ENCODE data around the gene PHACTR3.

PHACTR3 gene

GRCh38 chr20:59605601-59606364 is 1.4 kb downstream of the PHACTR3 start:
- H3K27ac ChIP-seq = no peak overlapping the region
- no peak for TF ChIP-seq ZFX (IDR thresholded peaks at IDR 0.05; ENCODE audit: borderline replicate concordance)
- TF ChIP-seq, protein P1, sequence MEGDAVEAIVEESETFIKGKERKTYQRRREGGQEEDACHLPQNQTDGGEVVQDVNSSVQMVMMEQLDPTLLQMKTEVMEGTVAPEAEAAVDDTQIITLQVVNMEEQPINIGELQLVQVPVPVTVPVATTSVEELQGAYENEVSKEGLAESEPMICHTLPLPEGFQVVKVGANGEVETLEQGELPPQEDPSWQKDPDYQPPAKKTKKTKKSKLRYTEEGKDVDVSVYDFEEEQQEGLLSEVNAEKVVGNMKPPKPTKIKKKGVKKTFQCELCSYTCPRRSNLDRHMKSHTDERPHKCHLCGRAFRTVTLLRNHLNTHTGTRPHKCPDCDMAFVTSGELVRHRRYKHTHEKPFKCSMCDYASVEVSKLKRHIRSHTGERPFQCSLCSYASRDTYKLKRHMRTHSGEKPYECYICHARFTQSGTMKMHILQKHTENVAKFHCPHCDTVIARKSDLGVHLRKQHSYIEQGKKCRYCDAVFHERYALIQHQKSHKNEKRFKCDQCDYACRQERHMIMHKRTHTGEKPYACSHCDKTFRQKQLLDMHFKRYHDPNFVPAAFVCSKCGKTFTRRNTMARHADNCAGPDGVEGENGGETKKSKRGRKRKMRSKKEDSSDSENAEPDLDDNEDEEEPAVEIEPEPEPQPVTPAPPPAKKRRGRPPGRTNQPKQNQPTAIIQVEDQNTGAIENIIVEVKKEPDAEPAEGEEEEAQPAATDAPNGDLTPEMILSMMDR (IDR thresholded peaks at IDR 0.05) = no peak

- H3K27ac ChIP-seq = no peak overlapping the region
- TF ChIP-seq, protein P1 (IDR thresholded peaks at IDR 0.05) = no peak
- no peak for TF ChIP-seq ZFX (IDR thresholded peaks at IDR 0.05; ENCODE audit: borderline replicate concordance)
These were observed 2.2 kb downstream of the PHACTR3 start for GRCh38 chr20:59606566-59606965.

GRCh38 chr20:59608396-59608795 is 4.1 kb downstream of the PHACTR3 start:
- no peak overlapping the region for H3K27ac ChIP-seq
- no peak for TF ChIP-seq ZFX (IDR thresholded peaks at IDR 0.05; ENCODE audit: borderline replicate concordance)
- TF ChIP-seq, protein P1 (IDR thresholded peaks at IDR 0.05) = no peak

DNA sequence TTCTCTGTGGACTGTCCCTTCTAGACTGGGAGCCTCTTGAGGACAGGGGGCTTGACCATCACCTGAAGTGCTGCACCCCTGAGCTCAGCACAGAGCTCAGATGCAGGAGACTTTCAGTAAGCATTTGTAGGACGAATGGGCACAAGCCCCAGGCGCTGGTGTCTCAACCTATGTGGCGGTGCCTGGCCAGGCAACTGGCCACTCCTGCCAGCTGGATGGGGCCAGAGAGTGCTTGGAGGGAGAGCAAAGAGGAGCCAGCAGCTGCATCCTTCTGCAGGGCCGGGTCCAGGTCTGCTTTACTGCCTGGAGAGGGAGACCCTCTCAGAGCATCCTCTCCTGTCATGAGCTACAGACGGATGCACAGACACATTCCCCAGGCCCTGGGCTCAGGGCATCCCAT is 4.5 kb downstream of the PHACTR3 start:
- no peak overlapping the region for H3K27ac ChIP-seq
- TF ChIP-seq, protein P1 (IDR thresholded peaks at IDR 0.05) = no peak
- no peak for TF ChIP-seq ZFX (IDR thresholded peaks at IDR 0.05; ENCODE audit: borderline replicate concordance)

DNA sequence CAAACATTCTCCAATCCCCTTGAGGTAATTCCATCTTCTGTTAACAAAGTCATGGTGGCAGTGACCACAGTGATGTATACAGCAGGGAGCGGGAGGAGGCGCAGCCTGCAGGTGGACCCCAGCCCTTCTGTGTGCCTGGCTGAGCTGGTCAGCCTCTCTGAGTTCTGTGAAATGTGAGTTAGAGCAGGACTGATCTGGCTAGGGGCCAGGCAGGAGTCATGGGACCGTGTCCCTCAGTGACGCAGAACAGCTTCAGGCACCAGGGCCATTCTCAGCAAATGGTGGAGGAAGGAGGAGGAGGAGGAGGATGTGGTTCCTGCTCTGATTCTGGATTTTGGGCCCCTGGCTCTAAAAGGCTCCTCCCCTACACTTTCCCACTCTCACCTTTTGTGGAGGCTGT is 6.9 kb downstream of the PHACTR3 start:
- TF ChIP-seq ZFX (IDR thresholded peaks at IDR 0.05; ENCODE audit: borderline replicate concordance) = no peak
- TF ChIP-seq, protein P1 (IDR thresholded peaks at IDR 0.05) = no peak
- H3K27ac ChIP-seq = no peak overlapping the region

- no peak overlapping the region for H3K27ac ChIP-seq
- TF ChIP-seq, protein P1 (IDR thresholded peaks at IDR 0.05) = no peak
- TF ChIP-seq ZFX (IDR thresholded peaks at IDR 0.05; ENCODE audit: borderline replicate concordance) = no peak
These were observed 9.5 kb downstream of the PHACTR3 start for GRCh38 chr20:59613861-59614260.

DNA sequence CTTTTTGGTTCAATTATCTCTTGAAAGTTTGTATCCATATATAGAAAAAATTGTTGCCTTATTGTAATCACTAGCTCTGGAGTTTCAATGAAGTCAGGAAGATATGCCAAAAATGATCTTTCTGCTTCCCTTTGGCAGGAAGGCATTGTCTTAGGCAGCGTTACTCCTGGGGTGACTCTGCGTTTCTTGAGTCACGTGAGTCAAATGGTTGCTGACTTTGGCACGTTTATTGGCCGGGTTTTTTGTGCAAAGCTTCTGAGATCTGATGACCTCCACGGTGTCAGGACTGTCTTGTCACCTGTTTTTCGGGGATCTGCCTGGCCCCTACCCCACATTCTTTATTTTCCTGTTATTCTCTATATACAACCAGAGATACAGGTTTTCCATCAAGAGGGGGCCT is 10.4 kb downstream of the PHACTR3 start:
- H3K27ac ChIP-seq = no peak overlapping the region
- TF ChIP-seq, protein P1 (IDR thresholded peaks at IDR 0.05) = no peak
- TF ChIP-seq ZFX (IDR thresholded peaks at IDR 0.05; ENCODE audit: borderline replicate concordance) = no peak
